SK-N-MC (cell line): ENCODE measurements around the gene LIPN.

Source experiments
- EZH2 ChIP-seq: fragments of 200-600 bp; sonication (generic); IDR thresholded peaks from one replicate; pipeline ENCODE4 v1.6.1; 2017; ENCODE audit warnings: antibody characterized with exemption
- POLR2AphosphoS5 ChIP-seq: IDR thresholded peaks from 2 replicates; pipeline ENCODE4 v1.6.1; 2012; ENCODE audit warnings: mild to moderate bottlenecking, low read depth, low read length, borderline replicate concordance

GRCh38 chr10:88728107-88728763, 31.6 kb upstream of the LIPN start:
- TF ChIP-seq EZH2 = no peak
- no peak for TF ChIP-seq POLR2AphosphoS5
